Panc1 (cell line): Measurements from ENCODE around the gene SNX9. TPM values are rescaled to one million over a fixed set of nuclear protein-coding genes. Genes with fewer than 3 reads are reported as not detected.
A peak's percentile ranks its signal among the peaks of the same experiment; 100 is the strongest.

Experiments
- ATAC-seq: fragments of 200-7000 bp; cut with Tn5 transposase; 2 replicates; pipeline ENCODE4 v1.9.1; 2020; ENCODE audit warnings: mild to moderate bottlenecking, moderate library complexity
- BruUV-seq: library from RNA; stranded (reverse); fragments of 400-500 nt; replicated peaks from 2 replicates; lab custom pipeline; 2021; lab: Mats Ljungman, UMichigan
- CTCF ChIA-PET: fragments of 300-600 bp; sonication (Branson Sonifier 250); formaldehyde crosslinking; loops from one replicate; lab custom pipeline; 2022; ENCODE audit warnings: antibody characterized with exemption; lab: Charles Lee
- POLR2A ChIA-PET: fragments of 300-600 bp; sonication (Branson Sonifier 250); formaldehyde crosslinking; loops from one replicate; lab custom pipeline; 2022; ENCODE audit warnings: antibody characterized with exemption; lab: Charles Lee
- DNase-seq: peaks from one replicate; pipeline ENCODE4 v3.0.0-alpha.2; 2010; ENCODE audit warnings: low read depth, low spot score
- H3K27ac ChIP-seq: 2 replicates; pipeline ENCODE4 v1.5.1; 2011; ENCODE audit warnings: mild to moderate bottlenecking, low read length, inconsistent platforms
- H3K27me3 ChIP-seq: fragments of 200-500 bp; sonication (Bioruptor generic); 2 replicates; pipeline ENCODE4 v1.6.0; 2014; ENCODE audit warnings: low read length, inconsistent platforms; ENCODE audit not compliant: control insufficient read depth, insufficient read depth
- H3K36me3 ChIP-seq: fragments of 200-500 bp; sonication (Bioruptor generic); 2 replicates; pipeline ENCODE4 v1.5.1; 2014; ENCODE audit warnings: inconsistent platforms, mild to moderate bottlenecking, low read length, moderate library complexity; ENCODE audit not compliant: control insufficient read depth, insufficient read depth
- H3K4me1 ChIP-seq: 2 replicates; pipeline ENCODE4 v1.5.1; 2011; ENCODE audit warnings: inconsistent platforms, mild to moderate bottlenecking, low read length, moderate library complexity; ENCODE audit not compliant: control insufficient read depth, insufficient read depth
- H3K4me3 ChIP-seq, 2 experiments: 2 replicates each; pipeline ENCODE4 v1.5.1; 2011 to 2012; ENCODE audit warnings: low read depth in 2 of 2, low read length in 2 of 2, mild to moderate bottlenecking in 2 of 2, inconsistent platforms in 1 of 2, moderate library complexity in 1 of 2
- H3K9me3 ChIP-seq: fragments of 200-500 bp; sonication (Bioruptor generic); 2 replicates; pipeline ENCODE4 v1.5.1; 2014; ENCODE audit warnings: low read depth, mild to moderate bottlenecking, inconsistent platforms, low read length, moderate library complexity; ENCODE audit not compliant: control insufficient read depth, insufficient read depth
- CTCF ChIP-seq: fragments of 450-650 bp; IDR thresholded peaks from 2 replicates; pipeline ENCODE4 v1.5.1; 2017; ENCODE audit warnings: mild to moderate bottlenecking
- POLR2AphosphoS5 ChIP-seq: IDR thresholded peaks from 2 replicates; pipeline ENCODE4 v1.6.1; 2012; ENCODE audit warnings: mild to moderate bottlenecking, low read depth, low read length, moderate library complexity
- REST ChIP-seq, 2 experiments: IDR thresholded peaks; 2 replicates each; pipeline ENCODE4 v1.6.1; 2011 to 2012; ENCODE audit warnings: low read depth in 2 of 2, control low read depth in 1 of 2, low read length in 1 of 2, mild to moderate bottlenecking in 1 of 2, moderate library complexity in 1 of 2; ENCODE audit not compliant: insufficient read depth in 1 of 2
- SIN3A ChIP-seq: IDR thresholded peaks from 2 replicates; pipeline ENCODE4 v1.6.1; 2012; ENCODE audit warnings: low read depth, mild to moderate bottlenecking, low read length, moderate library complexity, borderline replicate concordance; ENCODE audit not compliant: insufficient read depth
- TCF7L2 ChIP-seq: IDR thresholded peaks from 2 replicates; pipeline ENCODE4 v1.6.1; 2011; ENCODE audit warnings: mild to moderate bottlenecking, low read depth, low read length, inconsistent platforms
- in situ Hi-C: cut with HindIII; loops from 2 replicates; pipeline ENCODE4 v1.10.0; 2016; ENCODE audit warnings: low sequenced_read_pairs, low pct_unique_long_range_greater_than_20kb
- intact Hi-C: fragments of 100-400 bp; cut with micrococcal nuclease; formaldehyde crosslinking; loops from one replicate; pipeline ENCODE4 v1.10.0; 2022; ENCODE audit not compliant: unreplicated experiment
- total RNA-seq: library from RNA; stranded (reverse); gene quantifications from one replicate; pipeline ENCODE4 v1.2.1, GENCODE V29; 2021; ENCODE audit not compliant: unreplicated experiment

SNX9 gene
- total RNA-seq, 1 experiment from 2014 or later = 46.0 TPM

- ATAC-seq = no peak; the same call in 1 of the 2 replicates
- no TSS peak for BruUV-seq
- in situ Hi-C loops (no loop called here), intact Hi-C loops (no loop called here)
- TF ChIP-seq REST (IDR thresholded peaks at IDR 0.05; ENCODE audit: insufficient read depth in 1 of 2, low read depth in 2 of 2, low read length in 1 of 2) (no peak), SIN3A (no peak), POLR2AphosphoS5 (no peak), TCF7L2 (no peak), CTCF (no peak)
- Histone ChIP-seq H3K4me1 (peaks cover 79% of the 10 kb centered on the region), H3K4me3 (0 out of 4 replicates have a peak overlapping the region, but pooled peaks of 1 of the 2 experiments have one; percentile 5), H3K9me3 (no peaks in the 10 kb centered on the region), H3K36me3 (peaks cover 2% of the 10 kb centered on the region; the same call in 1 of the 2 replicates), H3K27ac (peak overlapping the region; percentile 97), H3K27me3 (no peaks in the 10 kb centered on the region)
- DNase-seq = no peak
- POLR2A ChIA-PET = no interaction called here
- CTCF ChIA-PET = interaction anchor here (0.6 kb wide), 1 partner anchor 50 kb away, joined by 3 read pairs; no protein-coding TSS in a partner anchor
Observed at GRCh38 chr6:157990321-157991066, 167.4 kb downstream of the SNX9 start.

GRCh38 chr6:157991067-157991432, 168.0 kb downstream of the SNX9 start:
- peaks cover 2% of the 10 kb centered on the region; the same call in 1 of the 2 replicates for H3K36me3 ChIP-seq
- ATAC-seq = no peak
- ChIA-PET CTCF (interaction anchor here (0.6 kb wide), 1 partner anchor 50 kb away, joined by 3 read pairs; no protein-coding TSS in a partner anchor), POLR2A (no interaction called here)
- no peak overlapping the region for H3K4me3 ChIP-seq
- no peaks in the 10 kb centered on the region for H3K27me3 ChIP-seq
- H3K27ac ChIP-seq = peak overlapping the region; percentile 97
- TF ChIP-seq CTCF (no peak), TCF7L2 (no peak), SIN3A (no peak), POLR2AphosphoS5 (no peak), REST (IDR thresholded peaks at IDR 0.05; ENCODE audit: insufficient read depth in 1 of 2, low read depth in 2 of 2, low read length in 1 of 2) (no peak)
- H3K4me1 ChIP-seq = peaks cover 80% of the 10 kb centered on the region
- in situ Hi-C loops (no loop called here), intact Hi-C loops (no loop called here)
- no TSS peak for BruUV-seq
- no peaks in the 10 kb centered on the region for H3K9me3 ChIP-seq
- no peak for DNase-seq
